Fibroblast of pulmonary artery (primary cell): Measurements from ENCODE around the gene ATP2B2.

ENCODE experiments used
- DNase-seq: peaks from one replicate; pipeline ENCODE4 v3.0.0-alpha.2; 2010; ENCODE audit warnings: low read depth
- H3K4me3 ChIP-seq: replicated peaks from 2 replicates; pipeline ENCODE4 v1.5.1; 2011; ENCODE audit warnings: low read depth, mild to moderate bottlenecking, control low read depth, low read length, moderate library complexity
- TF ChIP-seq, protein P1 (sequence below): IDR thresholded peaks from 2 replicates; pipeline ENCODE4 v1.5.1; 2011; ENCODE audit warnings: mild to moderate bottlenecking, control low read depth, low read length, inconsistent platforms; ENCODE audit errors: missing control alignments

The ATP2B2 gene

DNA sequence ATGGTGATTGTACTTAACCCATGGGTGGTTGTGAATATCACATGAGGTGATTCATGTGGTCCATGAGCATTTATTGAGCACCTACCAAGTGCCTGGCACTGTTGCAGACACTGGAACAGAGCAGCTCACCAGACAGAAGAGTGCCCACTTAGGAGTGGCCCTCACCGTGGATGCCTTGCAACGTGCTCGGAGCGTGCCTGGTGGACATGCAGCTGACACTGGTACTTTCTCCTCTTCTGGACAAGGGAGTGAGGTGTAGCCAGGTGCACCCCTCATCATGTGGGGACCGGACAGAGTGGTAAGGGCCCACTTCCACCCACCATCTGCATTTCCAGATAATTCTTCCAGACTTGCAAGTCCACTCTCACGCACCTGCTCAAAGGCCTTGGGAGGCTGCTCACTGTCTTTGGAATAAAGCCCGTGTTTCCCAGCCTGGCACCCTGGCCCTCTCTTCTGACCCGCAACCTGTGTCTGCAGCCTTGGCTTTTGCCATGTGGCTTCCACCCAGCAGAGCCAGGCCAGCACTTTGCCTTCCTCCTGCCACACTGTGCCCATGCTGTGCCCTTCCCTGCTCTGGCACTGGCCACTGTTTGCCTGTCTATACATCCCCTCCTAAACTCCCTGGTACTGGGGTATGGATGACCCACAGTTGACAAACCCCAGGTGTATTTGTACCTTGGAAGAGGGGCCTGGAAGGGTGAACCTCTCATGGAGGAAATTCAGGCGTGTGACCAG lies 93.6 kb downstream of the ATP2B2 start:
- TF ChIP-seq, protein P1, sequence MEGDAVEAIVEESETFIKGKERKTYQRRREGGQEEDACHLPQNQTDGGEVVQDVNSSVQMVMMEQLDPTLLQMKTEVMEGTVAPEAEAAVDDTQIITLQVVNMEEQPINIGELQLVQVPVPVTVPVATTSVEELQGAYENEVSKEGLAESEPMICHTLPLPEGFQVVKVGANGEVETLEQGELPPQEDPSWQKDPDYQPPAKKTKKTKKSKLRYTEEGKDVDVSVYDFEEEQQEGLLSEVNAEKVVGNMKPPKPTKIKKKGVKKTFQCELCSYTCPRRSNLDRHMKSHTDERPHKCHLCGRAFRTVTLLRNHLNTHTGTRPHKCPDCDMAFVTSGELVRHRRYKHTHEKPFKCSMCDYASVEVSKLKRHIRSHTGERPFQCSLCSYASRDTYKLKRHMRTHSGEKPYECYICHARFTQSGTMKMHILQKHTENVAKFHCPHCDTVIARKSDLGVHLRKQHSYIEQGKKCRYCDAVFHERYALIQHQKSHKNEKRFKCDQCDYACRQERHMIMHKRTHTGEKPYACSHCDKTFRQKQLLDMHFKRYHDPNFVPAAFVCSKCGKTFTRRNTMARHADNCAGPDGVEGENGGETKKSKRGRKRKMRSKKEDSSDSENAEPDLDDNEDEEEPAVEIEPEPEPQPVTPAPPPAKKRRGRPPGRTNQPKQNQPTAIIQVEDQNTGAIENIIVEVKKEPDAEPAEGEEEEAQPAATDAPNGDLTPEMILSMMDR, result no peak
- no peak overlapping the region for H3K4me3 ChIP-seq
- DNase-seq, result no peak

DNA sequence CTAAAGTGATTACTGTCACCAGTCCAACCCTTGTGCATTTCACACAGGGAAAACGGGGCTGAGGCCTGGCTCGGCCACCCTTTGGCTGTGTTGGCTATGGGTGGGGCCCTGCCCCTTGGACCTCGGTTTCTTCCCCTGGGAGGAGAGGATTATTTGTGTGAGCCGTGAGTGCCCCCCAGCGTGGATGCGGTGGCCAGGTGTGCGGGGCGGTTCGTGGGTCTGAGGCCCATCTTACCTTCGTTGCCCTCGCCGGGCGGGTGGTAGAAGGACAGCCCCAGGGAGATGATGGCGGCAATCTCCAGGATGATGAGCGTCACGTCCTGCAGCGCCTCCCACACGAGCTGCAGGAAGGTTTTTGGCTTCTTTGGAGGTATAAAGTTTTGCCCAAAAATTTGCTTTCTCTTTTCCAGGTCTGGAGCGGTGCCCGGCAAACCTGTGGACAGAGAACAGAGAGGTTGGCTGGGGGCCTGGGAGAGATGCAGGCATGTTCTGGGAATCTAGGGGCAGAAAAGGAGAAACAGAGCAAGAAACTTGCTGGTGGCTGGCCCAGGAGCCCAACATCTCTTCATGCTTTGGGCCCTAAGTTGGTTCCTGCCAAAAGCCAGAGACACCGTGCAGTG lies 94.9 kb downstream of the ATP2B2 start:
- TF ChIP-seq, protein P1, result no peak
- no peak overlapping the region for H3K4me3 ChIP-seq
- no peak for DNase-seq

DNA sequence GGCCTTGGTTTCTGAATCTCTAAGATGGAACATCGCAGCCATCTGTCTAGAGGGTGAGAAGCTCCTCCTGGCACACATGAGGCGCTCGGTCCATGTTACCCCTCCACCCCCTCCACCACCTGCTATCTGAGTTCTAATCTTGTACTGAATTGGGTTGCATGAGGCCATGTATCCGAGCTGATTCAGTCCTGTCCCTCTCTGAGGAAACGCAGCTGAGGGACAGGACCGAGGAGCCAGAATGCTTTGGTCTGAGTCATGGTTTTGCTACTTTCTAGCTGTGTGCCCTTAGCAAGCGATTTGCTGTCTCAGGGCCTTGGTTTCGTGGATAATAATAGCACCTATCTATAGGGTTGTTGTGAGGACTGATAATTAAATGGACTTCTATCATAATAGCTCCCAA lies 96.7 kb downstream of the ATP2B2 start:
- peak; percentile 2 for DNase-seq
- no peak overlapping the region for H3K4me3 ChIP-seq
- TF ChIP-seq, protein P1, result no peak

DNA sequence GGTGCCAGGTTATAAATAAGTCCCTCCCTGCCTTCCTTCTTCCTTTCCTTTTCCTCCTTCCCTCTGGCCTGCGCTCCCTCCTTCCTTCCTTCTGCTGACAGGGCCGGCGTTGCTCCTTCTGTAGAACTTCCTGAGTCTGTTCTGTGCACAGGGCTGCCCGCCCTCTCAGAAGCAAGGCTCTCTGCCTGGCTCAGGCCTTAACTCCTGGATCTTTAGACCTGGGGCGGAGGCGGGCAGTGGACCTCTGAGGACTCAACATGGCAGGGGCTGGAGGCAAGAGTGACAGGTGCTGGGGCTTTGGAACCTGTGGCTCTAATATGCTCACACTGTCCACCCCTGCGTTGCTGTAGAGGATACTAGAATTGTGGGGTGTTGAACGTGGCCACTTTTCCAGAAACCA lies 98.0 kb downstream of the ATP2B2 start:
- TF ChIP-seq, protein P1, result no peak
- no peak overlapping the region for H3K4me3 ChIP-seq
- no peak for DNase-seq

DNA sequence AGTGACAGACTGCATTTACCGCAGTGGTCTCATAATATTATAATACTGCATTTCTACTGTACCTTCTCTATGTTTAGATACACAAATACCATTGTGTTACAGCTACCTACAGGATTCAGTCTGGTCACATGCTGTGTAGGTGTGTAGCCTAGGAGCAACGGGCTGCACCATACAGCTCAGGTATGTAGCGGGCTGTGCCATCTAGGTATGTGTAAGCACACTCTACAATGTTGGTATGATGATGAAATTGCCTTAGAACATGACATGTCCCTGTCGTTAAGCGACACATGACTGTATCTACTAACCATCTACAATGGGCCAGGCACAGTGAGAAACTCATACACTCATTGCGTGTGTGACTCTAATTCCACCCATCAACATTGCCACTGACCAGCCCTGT lies 99.0 kb downstream of the ATP2B2 start:
- DNase-seq, result no peak

DNA sequence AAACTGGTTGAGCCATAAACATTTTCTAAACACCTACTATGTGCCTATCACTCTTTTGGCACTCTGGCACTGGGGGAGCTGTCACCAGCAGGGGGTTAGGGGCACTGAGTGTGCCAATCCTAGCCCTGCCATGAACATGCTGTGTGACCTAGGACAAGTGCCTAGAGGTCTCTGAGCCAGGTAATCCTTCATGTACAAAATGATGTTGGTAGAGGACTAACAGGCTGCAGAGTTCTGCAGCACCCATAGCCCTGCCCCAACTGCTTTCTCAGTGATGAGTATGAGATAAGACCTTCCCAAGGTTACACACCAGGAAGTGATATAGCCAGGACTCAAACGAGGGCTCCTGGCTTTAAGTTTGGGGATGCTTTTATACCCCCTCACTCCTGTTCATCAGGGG lies 99.6 kb downstream of the ATP2B2 start:
- DNase-seq, result no peak
- no peak overlapping the region for H3K4me3 ChIP-seq
- TF ChIP-seq, protein P1, result no peak

More for the DNA sequence above, 99.0 kb downstream of the ATP2B2 start:
- H3K4me3 ChIP-seq, result no peak overlapping the region
- TF ChIP-seq, protein P1, result no peak
